GM19043 (cell line): Measurements from ENCODE around the gene PGAM2.

Experiments used
- ATAC-seq: cut with Tn5 transposase; IDR thresholded peaks from one replicate; pipeline ENCODE4 v1.9.1; 2021; ENCODE audit warnings: low read depth; ENCODE audit not compliant: unreplicated experiment

PGAM2 gene

GRCh38 chr7:44086627-44087026 is 21.3 kb upstream of the PGAM2 start:
- no peak for ATAC-seq

- ATAC-seq = no peak
Measured at GRCh38 chr7:44085546-44085945, 20.2 kb upstream of the PGAM2 start.

GRCh38 chr7:44084701-44085100 is 19.3 kb upstream of the PGAM2 start:
- no peak for ATAC-seq

GRCh38 chr7:44083796-44084195 is 18.4 kb upstream of the PGAM2 start:
- no peak for ATAC-seq

- ATAC-seq = peak; percentile 92
Measured at GRCh38 chr7:44082541-44083207, 17.3 kb upstream of the PGAM2 start.

- no peak for ATAC-seq
Measured at GRCh38 chr7:44081266-44081748, 15.9 kb upstream of the PGAM2 start.

GRCh38 chr7:44080686-44081265 is 15.4 kb upstream of the PGAM2 start:
- ATAC-seq = no peak

- no peak for ATAC-seq
Measured at GRCh38 chr7:44080118-44080517, 14.8 kb upstream of the PGAM2 start.

- ATAC-seq = no peak
Measured at GRCh38 chr7:44079331-44080021, 14.1 kb upstream of the PGAM2 start.

- ATAC-seq = no peak
Measured at GRCh38 chr7:44078521-44078920, 13.2 kb upstream of the PGAM2 start.

GRCh38 chr7:44077681-44078091 is 12.3 kb upstream of the PGAM2 start:
- no peak for ATAC-seq

- no peak for ATAC-seq
Measured at GRCh38 chr7:44077061-44077460, 11.7 kb upstream of the PGAM2 start.

GRCh38 chr7:44076101-44076895 is 10.9 kb upstream of the PGAM2 start:
- no peak for ATAC-seq

- ATAC-seq = no peak
Measured at GRCh38 chr7:44075296-44076075, 10.1 kb upstream of the PGAM2 start.

- no peak for ATAC-seq
Measured at GRCh38 chr7:44074349-44074695, 9.0 kb upstream of the PGAM2 start.

- ATAC-seq = peak; percentile 61
Measured at GRCh38 chr7:44073664-44074348, 8.4 kb upstream of the PGAM2 start.

- ATAC-seq = no peak
Measured at GRCh38 chr7:44072364-44073231, 7.2 kb upstream of the PGAM2 start.

GRCh38 chr7:44071726-44072363 is 6.5 kb upstream of the PGAM2 start:
- no peak for ATAC-seq
